DND-41 (cell line): Measurements from ENCODE around the gene MYL4.
"Not testable (repeated sequence)": the region's sequence is repeated elsewhere in the genome, so short reads cannot be mapped to it uniquely, and the experiment has no call there.

Source experiments
- ATAC-seq: fragments of 200-7000 bp; cut with Tn5 transposase; 3 replicates; pipeline ENCODE4 v1.9.1; 2021; ENCODE audit warnings: low read depth; ENCODE audit not compliant: insufficient read depth
- DNase-seq: peaks from one replicate; pipeline ENCODE4 v3.0.0-alpha.2; 2020
- H2AFZ ChIP-seq: 2 replicates; pipeline ENCODE4 v1.6.0; 2012; ENCODE audit warnings: low read depth, low read length
- H3K27ac ChIP-seq: 2 replicates; pipeline ENCODE4 v1.5.1; 2012; ENCODE audit warnings: low read length, inconsistent platforms
- H3K27me3 ChIP-seq: fragments of 200-600 bp; sonication (generic); 2 replicates; pipeline ENCODE4 v1.6.0; 2012; ENCODE audit warnings: low read length, mild to moderate bottlenecking, inconsistent platforms; ENCODE audit not compliant: insufficient read depth, poor library complexity
- H3K36me3 ChIP-seq: 2 replicates; pipeline ENCODE4 v1.5.1; 2012; ENCODE audit warnings: low read length, inconsistent platforms; ENCODE audit not compliant: insufficient read depth
- H3K4me1 ChIP-seq: 2 replicates; pipeline ENCODE4 v1.5.1; 2012; ENCODE audit warnings: mild to moderate bottlenecking, low read length; ENCODE audit not compliant: insufficient read depth
- H3K4me2 ChIP-seq: 2 replicates; pipeline ENCODE4 v1.6.0; 2012; ENCODE audit warnings: mild to moderate bottlenecking, moderate library complexity, low read length, inconsistent platforms; ENCODE audit not compliant: insufficient read depth
- H3K4me3 ChIP-seq, 2 experiments: fragments of 200-600 bp in 1 of 2; shearing (Covaris generic) in 1 of 2; 2 replicates each; pipeline ENCODE4 v1.5.1; 2012 to 2016; ENCODE audit warnings: inconsistent platforms in 2 of 2, low read length in 2 of 2, mild to moderate bottlenecking in 2 of 2, low read depth in 1 of 2, moderate library complexity in 1 of 2
- H3K79me2 ChIP-seq: 2 replicates; pipeline ENCODE4 v1.6.0; 2012; ENCODE audit warnings: low read length, inconsistent platforms; ENCODE audit not compliant: insufficient read depth
- H3K9ac ChIP-seq: 2 replicates; pipeline ENCODE4 v1.6.0; 2012; ENCODE audit warnings: low read depth, mild to moderate bottlenecking, inconsistent platforms, low read length, moderate library complexity
- H3K9me3 ChIP-seq: 2 replicates; pipeline ENCODE4 v1.5.1; 2012; ENCODE audit warnings: low read length, moderate library complexity, mild to moderate bottlenecking, inconsistent platforms; ENCODE audit not compliant: insufficient read depth, severe bottlenecking
- H4K20me1 ChIP-seq: 2 replicates; pipeline ENCODE4 v1.6.0; 2012; ENCODE audit warnings: low read length; ENCODE audit not compliant: insufficient read depth
- CTCF ChIP-seq: IDR thresholded peaks from 2 replicates; pipeline ENCODE4 v1.5.1; 2012; ENCODE audit warnings: borderline replicate concordance, low read length, moderate library complexity, mild to moderate bottlenecking; ENCODE audit not compliant: poor library complexity, severe bottlenecking; ENCODE audit errors: extremely low read depth
- EZH2 ChIP-seq: IDR thresholded peaks from 3 replicates; pipeline ENCODE4 v1.6.1; 2012; ENCODE audit warnings: borderline replicate concordance, low read depth, mild to moderate bottlenecking, moderate library complexity, low read length, inconsistent platforms; ENCODE audit not compliant: severe bottlenecking

Gene MYL4

GRCh38 chr17:47222047-47222446 is 12.9 kb downstream of the MYL4 start:
- H3K27ac ChIP-seq = no peak overlapping the region
- H3K4me1 ChIP-seq = peaks cover 24% of the 10 kb centered on the region
- H3K79me2 ChIP-seq = no peaks in the 10 kb centered on the region
- no peak for ATAC-seq
- no peaks in the 10 kb centered on the region for H3K27me3 ChIP-seq
- no peaks in the 10 kb centered on the region for H4K20me1 ChIP-seq
- H3K9ac ChIP-seq = no peak overlapping the region
- H3K4me3 ChIP-seq = no peak overlapping the region
- H3K36me3 ChIP-seq = no peaks in the 10 kb centered on the region
- no peak for DNase-seq
- peaks cover 3% of the 10 kb centered on the region for H3K9me3 ChIP-seq
- no peak overlapping the region for H3K4me2 ChIP-seq
- TF ChIP-seq CTCF (no peak), EZH2 (no peak)
- no peak overlapping the region for H2AFZ ChIP-seq

GRCh38 chr17:47223007-47223406 is 13.9 kb downstream of the MYL4 start:
- TF ChIP-seq CTCF (no peak), EZH2 (no peak)
- no peaks in the 10 kb centered on the region for H4K20me1 ChIP-seq
- no peak overlapping the region for H3K4me2 ChIP-seq
- H2AFZ ChIP-seq = no peak overlapping the region
- H3K27ac ChIP-seq = no peak overlapping the region
- H3K9me3 ChIP-seq = peaks cover 3% of the 10 kb centered on the region
- peaks cover 24% of the 10 kb centered on the region for H3K4me1 ChIP-seq
- no peak overlapping the region for H3K4me3 ChIP-seq
- DNase-seq (no peak), ATAC-seq (no peak)
- no peaks in the 10 kb centered on the region for H3K79me2 ChIP-seq
- H3K9ac ChIP-seq = no peak overlapping the region
- no peaks in the 10 kb centered on the region for H3K36me3 ChIP-seq
- H3K27me3 ChIP-seq = no peaks in the 10 kb centered on the region

- no peak for ATAC-seq
- peaks cover 24% of the 10 kb centered on the region for H3K4me1 ChIP-seq
- no peak overlapping the region for H3K4me3 ChIP-seq
- H3K9me3 ChIP-seq = peaks cover 3% of the 10 kb centered on the region
- H3K9ac ChIP-seq = no peak overlapping the region
- H3K27me3 ChIP-seq = no peaks in the 10 kb centered on the region
- no peak overlapping the region for H3K27ac ChIP-seq
- no peaks in the 10 kb centered on the region for H3K79me2 ChIP-seq
- no peaks in the 10 kb centered on the region for H4K20me1 ChIP-seq
- TF ChIP-seq EZH2 (no peak), CTCF (no peak)
- H3K36me3 ChIP-seq = no peaks in the 10 kb centered on the region
- no peak for DNase-seq
- H2AFZ ChIP-seq = no peak overlapping the region
- H3K4me2 ChIP-seq = no peak overlapping the region
Observed at GRCh38 chr17:47223460-47223859, 14.3 kb downstream of the MYL4 start.

- not testable (repeated sequence) for H3K36me3 ChIP-seq, H3K9me3 ChIP-seq, H3K27ac ChIP-seq, H3K4me2 ChIP-seq, DNase-seq, H3K4me3 ChIP-seq, H3K9ac ChIP-seq, H3K27me3 ChIP-seq, ATAC-seq, H2AFZ ChIP-seq, H3K79me2 ChIP-seq, H4K20me1 ChIP-seq
- peaks cover 19% of the 10 kb centered on the region for H3K4me1 ChIP-seq
Observed at GRCh38 chr17:47224077-47224476, 14.9 kb downstream of the MYL4 start.
